ENCODE data around the gene NANOS1. TPM values are rescaled to one million over a fixed set of nuclear protein-coding genes. Genes with fewer than 3 reads are reported as not detected.
A peak's percentile ranks its signal among the peaks of the same experiment; 100 is the strongest.

Gene NANOS1
- total and polyA plus RNA-seq, 2 donors, result 0.52 to 3.2 TPM

DNA sequence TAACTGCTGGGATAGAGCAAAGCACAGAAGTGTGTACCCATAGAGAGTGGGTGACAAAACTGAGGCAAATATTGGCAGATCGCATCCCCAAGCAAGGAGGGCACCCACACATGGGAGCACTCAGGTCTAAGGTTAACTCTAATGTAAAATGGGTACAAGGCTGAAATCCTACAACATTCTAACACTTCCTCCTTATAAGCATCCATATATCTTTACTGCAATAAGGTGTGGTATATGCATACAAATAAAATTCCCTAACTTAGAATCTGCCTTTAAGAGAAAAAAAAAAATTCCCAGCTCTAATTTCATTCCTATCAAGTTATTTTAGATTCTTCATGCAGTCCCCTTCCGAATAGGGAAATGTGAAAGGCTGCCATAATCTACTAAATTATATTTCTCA is 32.4 kb downstream of the NANOS1 start:
- Histone ChIP-seq H3K4me3 (ENCODE audit: low read length in 2 of 2) (no peak overlapping the region), H3K36me3 (ENCODE audit: control insufficient read depth in 2 of 2, insufficient read depth in 2 of 2, low read length in 1 of 2) (peaks cover 59 to 91% of the 10 kb centered on the region in 2 donors), H3K4me1 (ENCODE audit: control insufficient read depth in 2 of 2, insufficient read depth in 2 of 2, low read length in 2 of 2) (no peaks in the 10 kb centered on the region), H3K27me3 (ENCODE audit: control insufficient read depth in 2 of 2, insufficient read depth in 1 of 2, low read length in 1 of 2) (no peaks in the 10 kb centered on the region), H3K27ac (ENCODE audit: low read depth in 1 of 2, low read length in 1 of 2) (no peak overlapping the region), H3K9me3 (ENCODE audit: control insufficient read depth in 2 of 2, insufficient read depth in 1 of 2, low read length in 1 of 2) (no peaks in the 10 kb centered on the region)
- over 99% methylated on average over 2 of the region's 2 CpGs for WGBS
- DNase-seq (ENCODE audit: low read depth in 6 of 9, low spot score in 9 of 9), result no peak

DNA sequence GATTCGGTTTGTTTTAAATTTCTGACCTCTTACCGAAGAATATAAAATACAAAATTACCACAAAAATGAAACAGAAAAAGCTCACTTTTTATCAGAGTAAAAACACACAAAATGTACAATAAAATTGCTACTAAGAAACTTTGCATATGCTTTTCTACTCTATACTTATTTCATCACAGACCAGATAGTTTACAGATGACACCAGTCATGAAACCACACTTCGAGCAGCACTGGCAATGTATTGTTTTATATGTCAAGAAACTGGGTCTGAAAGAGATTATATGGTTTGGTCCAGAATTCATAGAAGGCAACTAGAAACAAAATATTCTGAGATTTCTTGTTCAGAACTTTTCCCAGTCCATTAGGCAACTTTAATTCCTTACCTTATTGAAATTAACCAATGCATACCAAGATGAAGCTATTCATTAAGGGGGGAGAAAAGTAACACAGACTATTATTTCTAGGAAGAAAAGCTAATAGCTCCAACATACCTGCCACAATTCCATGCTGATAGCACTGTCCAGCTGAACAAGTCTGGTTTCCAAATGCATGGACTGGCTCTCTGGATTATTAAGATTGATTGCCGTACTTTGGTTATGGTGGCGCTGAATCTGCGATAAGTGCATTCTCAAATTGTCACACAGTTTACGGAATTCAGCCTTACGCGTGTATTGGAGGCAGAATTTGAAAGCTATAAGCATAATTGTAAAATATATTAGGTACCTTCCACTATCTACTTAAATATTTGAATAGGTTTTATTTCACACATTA is 41.1 kb downstream of the NANOS1 start:
- Histone ChIP-seq H3K36me3 (ENCODE audit: control insufficient read depth in 2 of 2, insufficient read depth in 2 of 2, low read length in 1 of 2) (peaks cover 45 to 81% of the 10 kb centered on the region in 2 donors), H3K4me1 (ENCODE audit: control insufficient read depth in 2 of 2, insufficient read depth in 2 of 2, low read length in 2 of 2) (no peaks in the 10 kb centered on the region), H3K9me3 (ENCODE audit: control insufficient read depth in 2 of 2, insufficient read depth in 1 of 2, low read length in 1 of 2) (no peaks in the 10 kb centered on the region), H3K27me3 (ENCODE audit: control insufficient read depth in 2 of 2, insufficient read depth in 1 of 2, low read length in 1 of 2) (no peaks in the 10 kb centered on the region), H3K27ac (ENCODE audit: low read depth in 1 of 2, low read length in 1 of 2) (no peak overlapping the region), H3K4me3 (ENCODE audit: low read length in 2 of 2) (no peak overlapping the region)
- WGBS, result 99% methylated on average over 9 of the region's 9 CpGs
- DNase-seq (ENCODE audit: low read depth in 6 of 9, low spot score in 9 of 9), result no peak

DNA sequence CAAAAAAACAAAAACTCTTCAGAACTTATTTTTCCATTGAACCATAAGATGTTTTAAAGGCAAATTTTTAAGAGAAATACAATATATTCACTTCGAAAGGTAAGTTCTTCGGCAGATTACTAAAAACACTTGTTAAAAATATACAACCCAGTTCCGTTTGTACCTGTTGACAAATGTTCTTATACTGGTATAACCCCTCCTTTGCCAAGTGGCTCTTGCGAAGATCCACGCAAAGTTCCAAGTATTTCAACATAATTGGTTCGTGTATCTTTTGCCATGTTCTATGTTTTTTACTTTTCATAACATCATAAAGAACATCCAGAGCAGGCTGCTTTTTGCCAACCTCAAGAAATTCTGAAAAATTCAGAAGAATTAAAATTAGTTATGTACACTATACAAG is 44.1 kb downstream of the NANOS1 start:
- Histone ChIP-seq H3K4me3 (ENCODE audit: low read length in 2 of 2) (no peak overlapping the region), H3K9me3 (ENCODE audit: control insufficient read depth in 2 of 2, insufficient read depth in 1 of 2, low read length in 1 of 2) (no peaks in the 10 kb centered on the region), H3K4me1 (ENCODE audit: control insufficient read depth in 2 of 2, insufficient read depth in 2 of 2, low read length in 2 of 2) (peaks cover 7% of the 10 kb centered on the region in 2 donors), H3K27me3 (ENCODE audit: control insufficient read depth in 2 of 2, insufficient read depth in 1 of 2, low read length in 1 of 2) (no peaks in the 10 kb centered on the region), H3K36me3 (ENCODE audit: control insufficient read depth in 2 of 2, insufficient read depth in 2 of 2, low read length in 1 of 2) (peaks cover 21 to 66% of the 10 kb centered on the region in 2 donors), H3K27ac (ENCODE audit: low read depth in 1 of 2, low read length in 1 of 2) (no peak overlapping the region)
- WGBS, result 94% methylated on average over 6 of the region's 6 CpGs
- no peak for DNase-seq (ENCODE audit: low read depth in 6 of 9, low spot score in 9 of 9)

DNA sequence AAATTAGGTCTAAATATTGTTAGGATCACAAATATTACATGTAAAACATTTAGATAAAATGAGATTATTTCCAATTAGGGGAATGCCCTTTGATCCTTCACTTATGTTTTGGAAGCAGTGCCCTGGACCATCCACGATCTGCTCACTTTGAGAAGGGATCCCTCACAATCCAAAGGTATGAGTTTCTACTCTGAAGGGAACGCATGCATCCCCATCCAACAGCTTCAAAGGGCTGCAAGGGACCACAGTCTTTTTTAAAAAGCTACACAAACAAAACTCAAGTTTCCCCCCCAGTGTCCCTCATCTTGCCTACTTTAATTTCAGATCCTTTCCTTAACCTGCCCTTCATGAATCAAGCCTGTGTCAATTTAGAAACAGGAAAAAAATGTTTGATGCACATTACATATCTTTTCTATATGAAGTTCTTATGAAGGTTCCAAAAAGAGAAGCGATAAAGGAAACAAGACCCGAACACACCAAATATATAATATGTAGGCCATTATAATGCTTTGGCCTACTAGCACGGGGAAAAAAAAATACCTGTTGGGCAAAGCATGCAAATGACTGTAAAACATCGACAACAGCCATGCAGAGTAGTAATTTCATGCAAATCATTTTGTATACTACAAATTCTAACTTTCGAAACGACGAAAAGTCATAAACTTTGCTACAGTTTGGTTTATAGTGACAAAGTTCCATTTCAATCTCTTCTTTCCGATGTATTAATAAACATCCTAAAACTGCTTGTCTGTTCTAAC is 49.1 kb downstream of the NANOS1 start:
- Histone ChIP-seq H3K36me3 (ENCODE audit: control insufficient read depth in 2 of 2, insufficient read depth in 2 of 2, low read length in 1 of 2) (peaks cover 3 to 21% of the 10 kb centered on the region in 2 donors), H3K4me3 (ENCODE audit: low read length in 2 of 2) (peak overlapping the region; percentile 31 to 92), H3K27ac (ENCODE audit: low read depth in 1 of 2, low read length in 1 of 2) (peak overlapping the region in 1 of 2 donors; percentile 92), H3K4me1 (ENCODE audit: control insufficient read depth in 2 of 2, insufficient read depth in 2 of 2, low read length in 2 of 2) (peaks cover 10 to 11% of the 10 kb centered on the region in 2 donors), H3K27me3 (ENCODE audit: control insufficient read depth in 2 of 2, insufficient read depth in 1 of 2, low read length in 1 of 2) (no peaks in the 10 kb centered on the region), H3K9me3 (ENCODE audit: control insufficient read depth in 2 of 2, insufficient read depth in 1 of 2, low read length in 1 of 2) (peaks cover 0 to 4% of the 10 kb centered on the region in 2 donors)
- WGBS, result 48% methylated on average over 10 of the region's 10 CpGs
- peak in 1 of 9 donors; percentile 12 for DNase-seq (ENCODE audit: low read depth in 6 of 9, low spot score in 9 of 9)

DNA sequence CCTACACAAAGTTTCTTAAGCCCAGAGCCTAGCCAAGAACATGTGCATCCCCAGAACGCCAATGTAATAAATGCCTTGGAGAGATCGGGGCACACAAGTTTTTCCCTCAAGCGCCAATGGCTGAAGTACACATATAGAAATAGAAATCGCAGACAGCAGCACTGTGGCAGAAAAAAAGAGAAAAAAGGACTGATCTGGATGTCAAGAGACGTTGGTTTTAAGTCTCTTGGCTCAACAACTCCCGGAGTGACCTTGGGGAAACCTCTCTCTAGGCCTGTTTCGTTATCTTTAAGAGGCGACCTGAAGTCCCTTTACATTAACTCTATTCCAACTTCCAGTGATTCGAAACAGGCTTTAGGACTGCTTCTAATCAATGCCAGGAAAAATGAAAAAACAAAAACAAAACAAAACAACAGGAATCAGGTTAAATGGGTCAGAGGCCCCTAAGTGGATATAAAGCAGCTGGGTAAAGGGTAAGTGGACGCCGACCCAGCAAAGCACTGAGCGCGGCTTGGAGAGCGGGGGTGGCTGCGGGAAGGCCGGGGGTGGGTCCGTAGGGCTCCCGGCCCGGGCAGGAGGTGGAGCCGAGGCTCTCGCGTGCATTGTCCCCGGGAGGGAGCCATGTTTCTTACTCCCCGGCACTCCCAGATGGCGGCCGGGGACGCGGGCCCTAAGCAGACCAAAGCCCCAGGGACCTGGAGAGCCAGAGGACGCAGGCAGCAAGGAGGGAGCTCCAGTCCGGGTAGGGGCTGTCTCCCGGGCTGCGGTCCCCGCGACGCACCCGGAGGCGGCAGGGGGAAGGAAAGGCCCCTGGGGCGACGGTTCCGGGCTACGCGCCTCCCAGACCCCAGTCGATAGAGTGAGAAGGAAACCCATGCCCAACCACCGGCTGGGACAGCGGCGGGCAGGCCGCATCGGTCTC is 50.3 kb downstream of the NANOS1 start:
- DNase-seq (ENCODE audit: low read depth in 6 of 9, low spot score in 9 of 9), result peak in 6 of 9 donors; percentile 36 to 77 (median 46)
- Histone ChIP-seq H3K27me3 (ENCODE audit: control insufficient read depth in 2 of 2, insufficient read depth in 1 of 2, low read length in 1 of 2) (no peaks in the 10 kb centered on the region), H3K36me3 (ENCODE audit: control insufficient read depth in 2 of 2, insufficient read depth in 2 of 2, low read length in 1 of 2) (peaks cover 3 to 11% of the 10 kb centered on the region in 2 donors), H3K4me1 (ENCODE audit: control insufficient read depth in 2 of 2, insufficient read depth in 2 of 2, low read length in 2 of 2) (peaks cover 10 to 12% of the 10 kb centered on the region in 2 donors), H3K9me3 (ENCODE audit: control insufficient read depth in 2 of 2, insufficient read depth in 1 of 2, low read length in 1 of 2) (peaks cover 0 to 4% of the 10 kb centered on the region in 2 donors), H3K27ac (ENCODE audit: low read depth in 1 of 2, low read length in 1 of 2) (peak overlapping the region; percentile 92 to 95), H3K4me3 (ENCODE audit: low read length in 2 of 2) (peak overlapping the region; percentile 92 to 96)
- WGBS, result under 1% methylated on average over 48 of the region's 48 CpGs

DNA sequence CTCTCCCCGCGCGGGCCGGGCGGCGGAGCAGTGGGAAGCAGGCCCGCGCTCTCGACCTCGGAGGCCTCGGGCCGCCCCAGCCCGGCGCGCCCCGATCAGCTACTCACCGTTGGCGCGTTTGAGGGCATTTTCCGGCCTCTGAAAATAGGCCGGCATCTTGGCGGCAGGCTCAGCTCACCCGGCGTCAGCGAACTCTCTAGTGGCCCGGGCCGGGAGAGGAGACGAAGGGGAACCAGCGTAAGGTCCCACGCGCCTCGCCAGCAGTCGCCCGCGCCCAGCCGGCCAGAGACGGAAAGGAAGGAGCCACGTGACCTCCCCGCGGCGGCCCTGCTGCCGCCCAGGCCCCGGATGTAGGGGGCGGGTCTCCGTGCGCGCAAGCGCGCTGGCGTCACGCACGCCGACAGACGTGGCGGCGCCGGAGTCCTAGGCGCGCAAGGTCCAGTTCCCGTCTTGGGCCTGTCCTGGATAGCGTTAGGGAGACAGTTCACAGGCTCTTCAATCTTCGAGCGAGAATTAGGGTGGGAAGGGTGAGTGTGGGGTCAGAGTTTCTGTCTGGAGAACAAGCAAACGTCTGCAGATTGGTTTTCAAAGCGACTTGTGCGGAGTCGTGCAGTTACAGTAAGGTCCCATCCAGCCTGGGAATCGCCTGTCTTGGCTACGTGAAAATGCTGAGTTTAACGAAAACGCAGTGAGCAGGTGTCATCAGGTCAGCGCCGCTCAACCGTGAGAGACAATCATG is 51.2 kb downstream of the NANOS1 start, which contains the start of gene EIF3A:
Gene EIF3A (minus strand): TSS at position 297 of the 739 bp plus-strand sequence. CDS start 141 bp downstream, at position 156.
- peaks cover 3 to 8% of the 10 kb centered on the region in 2 donors for H3K36me3 ChIP-seq (ENCODE audit: control insufficient read depth in 2 of 2, insufficient read depth in 2 of 2, low read length in 1 of 2)
- peaks cover 13 to 19% of the 10 kb centered on the region in 2 donors for H3K4me1 ChIP-seq (ENCODE audit: control insufficient read depth in 2 of 2, insufficient read depth in 2 of 2, low read length in 2 of 2)
- peak within 1 kb of the TSS; percentile 92 to 96 for H3K4me3 ChIP-seq (ENCODE audit: low read length in 2 of 2)
- H3K27me3 ChIP-seq (ENCODE audit: control insufficient read depth in 2 of 2, insufficient read depth in 1 of 2, low read length in 1 of 2), result no peaks in the 10 kb centered on the region
- peak within 1 kb of the TSS; percentile 92 to 95 for H3K27ac ChIP-seq (ENCODE audit: low read depth in 1 of 2, low read length in 1 of 2)
- peak; percentile 81 to 96 (median 91) for DNase-seq (ENCODE audit: low read depth in 6 of 9, low spot score in 9 of 9)
- peaks cover 0 to 4% of the 10 kb centered on the region in 2 donors for H3K9me3 ChIP-seq (ENCODE audit: control insufficient read depth in 2 of 2, insufficient read depth in 1 of 2, low read length in 1 of 2)
- under 1% methylated on average over 74 of the region's 74 CpGs for WGBS

Data from thymus (tissue), 11 donors.